Measurements from ENCODE around the gene ADAP2.
A peak's percentile ranks its signal among the peaks of the same experiment; 100 is the strongest.
"Not testable (repeated sequence)": the region's sequence is repeated elsewhere in the genome, so short reads cannot be mapped to it uniquely, and the experiment has no call there.

ADAP2 gene

GRCh38 chr17:30921544-30922196 is at the start of gene ADAP2:
TSS of gene ADAP2 (plus strand) at chr17:30921945. CDS start at chr17:30922015, 70 bp downstream.
- no peak for DNase-seq

GRCh38 chr17:30886187-30886586 is 35.6 kb upstream of the ADAP2 start:
- DNase-seq, result no peak

- DNase-seq, result no peak
Observed at GRCh38 chr17:30894236-30894635, 27.5 kb upstream of the ADAP2 start.

GRCh38 chr17:30897311-30897710 is 24.4 kb upstream of the ADAP2 start:
- no peak for DNase-seq

DNA sequence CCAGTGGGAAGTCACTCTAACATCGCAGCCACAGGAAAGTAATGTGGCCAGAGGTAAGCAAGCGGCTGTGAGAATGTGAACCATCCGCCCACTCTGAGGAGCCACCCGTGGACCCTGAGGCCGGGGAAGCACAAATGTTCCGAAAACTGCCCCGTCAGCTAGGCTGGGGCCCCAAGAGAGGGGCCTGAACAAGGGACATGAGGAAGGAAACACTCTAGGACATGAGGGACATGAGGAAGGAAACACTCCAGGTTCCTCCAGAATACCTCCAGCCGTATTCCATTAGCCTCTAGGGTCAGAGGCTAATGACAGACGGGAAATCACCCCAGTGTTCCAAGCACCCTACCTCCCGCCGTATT is 16.0 kb upstream of the ADAP2 start:
- DNase-seq, result no peak

GRCh38 chr17:30906101-30906911 is 15.4 kb upstream of the ADAP2 start, which contains the start of gene TEFM:
TSS of gene TEFM (minus strand) at chr17:30906238. CDS start at chr17:30906198, 40 bp downstream.
- DNase-seq, result peak; percentile 81

GRCh38 chr17:30908717-30909420 is 12.9 kb upstream of the ADAP2 start:
- no peak for DNase-seq

GRCh38 chr17:30910151-30910550 is 11.6 kb upstream of the ADAP2 start:
- DNase-seq, result not testable (repeated sequence)

DNA sequence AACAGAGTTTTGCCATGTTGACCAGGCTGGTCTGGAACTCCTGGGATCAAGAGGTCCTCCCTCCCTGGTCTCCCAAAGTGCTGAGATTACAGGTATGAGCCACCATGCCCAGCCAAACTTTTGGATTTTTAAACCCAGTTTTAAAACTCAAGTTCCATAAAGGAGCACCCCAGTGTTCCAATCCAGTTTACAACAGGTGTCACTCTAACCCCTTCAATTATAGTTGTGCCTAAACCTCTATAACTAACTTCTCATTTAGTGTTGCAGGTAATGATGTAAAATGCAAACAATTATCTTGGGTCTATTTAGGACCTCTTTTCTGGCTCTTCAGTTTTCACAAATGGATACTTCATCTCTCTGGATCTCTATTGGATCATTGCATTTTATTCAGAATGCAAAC is 7.8 kb upstream of the ADAP2 start:
- no peak for DNase-seq

GRCh38 chr17:30915833-30916611 is 5.7 kb upstream of the ADAP2 start:
- DNase-seq, result no peak

DNA sequence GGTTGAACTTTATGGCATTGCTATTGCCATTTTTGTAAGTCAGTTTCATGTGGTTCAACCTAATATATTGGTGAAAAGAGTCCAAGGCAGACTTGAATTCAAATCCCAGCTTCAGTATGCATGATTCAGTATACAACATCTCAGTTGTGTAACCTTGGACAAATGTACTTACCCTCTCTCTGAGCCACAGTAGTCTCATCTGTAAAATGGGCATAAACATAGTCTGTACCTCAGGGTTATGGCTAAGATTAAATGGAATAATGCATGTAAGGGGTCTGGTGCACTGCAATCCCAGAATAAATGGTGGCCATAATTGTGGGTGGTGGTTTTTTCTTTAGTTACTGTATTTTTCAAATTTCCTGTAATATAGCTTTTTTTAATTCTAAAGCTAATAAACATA is 4.7 kb upstream of the ADAP2 start:
- DNase-seq, result no peak

GRCh38 chr17:30920282-30920681 is 1.5 kb upstream of the ADAP2 start:
- peak; percentile 28 for DNase-seq

DNA sequence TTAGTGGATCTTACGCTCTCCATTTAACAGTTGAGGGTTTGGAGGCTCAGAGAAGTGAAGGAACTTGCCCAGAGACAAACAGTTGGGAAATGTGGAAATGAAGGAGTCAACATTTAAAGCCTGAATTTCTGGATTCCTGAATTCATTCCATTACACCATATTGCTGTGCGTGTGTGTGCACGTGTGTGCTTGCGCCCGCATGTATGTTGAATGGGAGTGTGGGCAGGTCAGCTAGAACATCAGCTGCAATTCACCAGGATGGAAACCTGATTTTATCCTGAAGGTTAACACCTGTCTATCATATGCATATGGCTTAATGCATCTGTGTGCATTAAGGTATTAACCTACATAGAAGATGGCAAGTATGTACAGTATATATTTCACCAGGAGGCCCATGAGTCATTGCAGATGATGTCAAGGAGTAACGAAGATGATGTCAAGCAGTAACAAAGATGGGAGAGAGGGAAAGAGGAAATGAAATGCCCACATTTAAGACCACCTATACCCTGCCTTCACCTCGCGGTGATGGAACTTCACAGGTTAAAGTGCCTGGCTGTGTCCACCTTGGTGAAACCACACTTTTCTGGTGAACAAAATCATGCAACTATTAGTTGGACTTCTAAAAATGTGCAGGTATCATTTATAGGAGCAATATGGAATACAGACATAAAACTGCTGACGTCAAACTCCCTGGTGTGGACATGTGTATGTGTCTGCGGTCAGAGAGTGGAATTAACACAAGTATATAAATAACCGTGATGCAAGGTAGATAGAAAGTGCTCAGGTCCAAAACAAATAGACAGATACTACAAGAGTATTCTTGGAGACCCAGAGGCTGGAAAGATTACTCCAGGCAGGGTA is 832 bp upstream of the ADAP2 start:
- DNase-seq, result no peak

DNA sequence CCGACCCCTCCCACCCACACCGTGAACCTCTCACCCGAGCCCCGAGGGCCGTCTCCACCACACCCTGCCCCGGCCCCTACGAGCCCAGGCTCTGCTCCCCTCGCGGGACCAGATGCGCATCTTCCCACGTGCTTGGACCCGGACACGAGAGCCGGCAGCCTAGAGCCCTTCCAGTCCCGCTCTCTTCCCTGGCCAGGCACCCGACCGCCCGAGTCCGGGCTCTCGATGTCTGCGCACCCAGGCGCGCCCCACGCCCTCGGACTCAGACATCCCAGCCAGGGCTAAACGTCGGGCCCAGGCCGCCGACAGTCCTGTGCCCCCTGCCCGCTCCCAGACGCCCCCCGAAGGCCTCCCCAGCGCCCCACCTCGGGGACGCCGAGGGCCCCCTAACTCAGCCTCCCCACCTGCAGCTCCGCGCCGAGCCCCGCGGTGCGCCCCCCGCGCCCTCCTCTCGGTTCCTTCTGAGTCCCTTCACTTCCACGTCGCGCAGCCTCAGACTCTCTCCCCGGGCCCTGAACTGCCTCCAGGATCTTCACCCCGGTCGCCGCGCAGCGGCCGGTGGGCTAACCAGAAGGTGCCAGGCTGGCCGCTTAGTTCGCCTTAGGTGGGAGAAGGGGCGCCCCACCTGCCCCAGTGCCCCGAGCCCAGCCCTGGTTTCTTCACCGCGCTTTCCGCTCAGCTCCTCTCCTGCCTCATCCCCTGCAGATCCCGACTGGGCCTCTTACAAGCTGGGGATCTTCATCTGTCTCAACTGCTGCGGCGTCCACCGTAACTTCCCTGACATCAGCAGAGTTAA is 688 bp downstream of the ADAP2 start:
- DNase-seq, result no peak

DNA sequence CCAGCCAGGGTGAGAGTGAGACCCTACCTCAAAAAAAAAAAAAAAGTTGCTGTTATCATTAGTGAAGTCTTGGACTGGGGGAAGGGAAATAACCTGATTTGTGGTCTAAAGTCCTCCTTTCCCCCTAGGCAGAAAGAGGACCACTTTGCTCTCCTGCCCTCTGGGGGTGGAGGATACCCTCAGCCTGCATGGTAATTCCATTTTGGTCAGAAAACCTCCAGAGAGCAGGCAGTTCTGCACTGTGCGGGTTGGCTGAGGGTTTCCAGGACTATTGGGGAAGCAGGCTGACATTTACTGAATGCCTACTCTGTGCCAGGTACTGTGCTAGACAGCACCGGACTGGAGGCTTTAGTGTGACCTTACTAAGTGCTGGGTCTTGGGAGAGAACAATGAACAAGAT is 2.6 kb downstream of the ADAP2 start:
- DNase-seq, result no peak

- no peak for DNase-seq
Observed at GRCh38 chr17:30926516-30926915, 4.8 kb downstream of the ADAP2 start.

DNA sequence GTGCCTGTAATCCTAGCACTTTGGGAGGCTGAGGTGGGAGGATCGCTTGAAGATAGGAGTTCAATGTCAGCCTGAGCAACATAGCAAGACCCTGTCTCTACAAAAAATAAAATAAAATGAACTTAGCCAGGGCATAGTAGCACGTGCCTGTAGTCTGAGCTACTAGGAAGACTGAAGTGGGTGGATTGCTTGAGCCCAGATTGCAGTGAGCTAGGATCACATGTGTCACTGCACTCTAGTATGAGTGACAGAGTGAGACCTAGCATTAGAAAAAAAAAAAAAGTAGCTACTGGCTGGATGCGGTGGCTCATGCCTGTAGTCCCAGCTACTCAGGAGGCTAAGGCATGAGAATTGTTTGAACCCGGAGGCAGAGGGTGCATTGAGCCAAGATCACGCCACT is 6.0 kb downstream of the ADAP2 start:
- no peak for DNase-seq

DNA sequence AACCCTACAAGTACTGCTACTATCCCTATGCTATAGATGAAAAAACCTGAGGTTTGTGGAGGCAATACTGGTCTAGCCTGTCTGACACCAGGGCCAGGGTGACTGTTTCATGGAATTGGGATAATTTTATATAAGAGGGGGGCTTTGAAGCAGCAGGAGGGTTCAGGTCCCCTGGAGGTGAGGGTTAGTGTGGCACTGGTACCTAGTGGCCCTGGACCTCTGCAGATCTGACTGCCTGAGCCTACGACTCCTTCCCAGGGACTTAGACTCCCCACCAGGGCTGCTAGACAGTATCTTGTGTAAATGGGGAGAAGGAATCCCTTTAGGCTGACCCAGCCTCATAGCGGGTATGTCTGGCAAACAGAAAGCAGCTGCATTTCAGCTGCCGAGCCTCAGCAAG is 6.8 kb downstream of the ADAP2 start:
- no peak for DNase-seq

DNA sequence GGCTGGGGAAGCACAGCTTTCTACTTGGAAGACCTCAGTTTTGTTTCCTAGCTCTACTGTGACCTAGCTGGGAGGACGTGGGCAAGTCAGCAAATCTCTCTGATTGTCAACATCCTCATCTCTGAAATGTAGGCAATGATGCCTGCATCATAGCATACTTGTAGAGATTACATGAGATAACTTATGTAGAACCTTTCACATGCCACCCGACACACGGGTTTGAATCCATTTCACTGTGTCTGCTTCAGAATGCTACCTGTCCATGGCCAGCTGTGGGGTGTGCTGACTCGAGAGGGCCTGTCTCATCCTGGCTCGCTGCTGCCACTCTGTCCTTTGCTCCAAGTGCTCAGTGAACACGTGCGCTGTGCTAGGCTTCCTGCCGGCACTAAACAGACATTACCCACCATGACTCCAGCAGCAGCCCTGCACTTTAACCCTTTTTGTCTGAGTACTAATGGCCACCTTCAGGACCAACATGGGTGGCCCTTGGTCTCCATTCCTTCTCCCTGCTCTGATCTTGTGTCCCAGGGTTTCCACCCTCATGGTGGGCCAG is 7.4 kb downstream of the ADAP2 start:
- no peak for DNase-seq

DNA sequence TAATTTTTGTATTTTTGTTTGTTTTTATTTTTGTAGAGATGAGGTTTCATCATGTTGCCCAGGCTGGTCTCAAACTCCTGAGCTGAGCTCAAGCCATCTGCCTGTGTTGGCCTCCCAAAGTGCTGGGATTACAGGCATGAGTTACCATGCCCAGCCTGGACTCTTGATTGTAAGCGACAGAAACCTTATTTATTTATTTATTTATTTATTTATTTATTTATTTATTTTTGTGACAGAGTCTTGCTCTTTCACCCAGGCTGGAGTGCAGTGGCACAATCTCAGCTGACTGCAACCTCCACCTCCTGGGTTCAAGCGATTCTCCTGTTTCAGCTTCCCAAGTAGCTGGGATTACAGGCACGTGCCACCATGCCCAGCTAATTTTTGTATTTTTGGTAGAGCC is 8.1 kb downstream of the ADAP2 start:
- DNase-seq, result not testable (repeated sequence)

- DNase-seq, result no peak
Observed at GRCh38 chr17:30930495-30930894, 8.8 kb downstream of the ADAP2 start.
